ENCODE measurements around the gene FBLN5.

Gene FBLN5

DNA sequence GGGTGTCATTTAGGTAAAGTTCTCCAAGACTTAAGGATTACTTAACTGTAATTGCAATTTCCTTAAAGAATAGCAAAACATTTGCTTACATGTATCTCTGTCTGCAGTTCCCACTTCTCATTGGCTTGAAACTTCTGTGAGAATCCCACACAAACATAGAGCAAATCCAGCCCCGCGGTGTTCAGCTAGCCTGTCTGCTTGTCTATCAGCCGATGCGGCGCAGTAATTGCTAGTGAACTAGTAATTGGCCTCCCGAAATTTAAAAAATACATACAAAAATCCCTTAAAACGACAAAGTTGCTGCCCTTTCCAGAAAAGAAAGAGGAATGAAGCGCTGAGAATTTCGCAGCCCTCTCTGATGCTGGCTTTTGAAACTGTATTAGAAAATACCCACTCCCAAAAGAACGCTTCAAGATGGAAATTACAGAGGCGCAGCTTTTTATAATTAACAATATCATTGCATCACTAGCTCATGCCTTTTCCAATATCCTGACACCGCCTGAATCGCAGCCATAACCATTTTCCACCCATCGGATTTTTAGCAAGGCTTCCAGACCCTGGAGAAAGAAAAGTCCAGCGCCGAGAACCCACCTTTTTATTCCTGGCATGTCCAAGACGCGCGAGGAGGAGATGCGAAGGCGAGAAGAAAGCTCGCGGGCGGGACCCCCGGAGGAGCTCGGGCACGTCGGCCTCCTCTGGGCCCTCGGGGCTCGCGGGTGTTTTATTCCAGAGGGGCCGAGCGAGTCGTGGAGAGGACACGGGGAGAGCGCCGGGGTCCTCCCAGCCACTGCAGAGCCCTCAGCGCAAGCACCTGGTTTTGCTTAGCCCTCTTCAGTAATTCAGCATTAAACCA lies 646 bp downstream of the FBLN5 start:
- TF ChIP-seq, protein P1, sequence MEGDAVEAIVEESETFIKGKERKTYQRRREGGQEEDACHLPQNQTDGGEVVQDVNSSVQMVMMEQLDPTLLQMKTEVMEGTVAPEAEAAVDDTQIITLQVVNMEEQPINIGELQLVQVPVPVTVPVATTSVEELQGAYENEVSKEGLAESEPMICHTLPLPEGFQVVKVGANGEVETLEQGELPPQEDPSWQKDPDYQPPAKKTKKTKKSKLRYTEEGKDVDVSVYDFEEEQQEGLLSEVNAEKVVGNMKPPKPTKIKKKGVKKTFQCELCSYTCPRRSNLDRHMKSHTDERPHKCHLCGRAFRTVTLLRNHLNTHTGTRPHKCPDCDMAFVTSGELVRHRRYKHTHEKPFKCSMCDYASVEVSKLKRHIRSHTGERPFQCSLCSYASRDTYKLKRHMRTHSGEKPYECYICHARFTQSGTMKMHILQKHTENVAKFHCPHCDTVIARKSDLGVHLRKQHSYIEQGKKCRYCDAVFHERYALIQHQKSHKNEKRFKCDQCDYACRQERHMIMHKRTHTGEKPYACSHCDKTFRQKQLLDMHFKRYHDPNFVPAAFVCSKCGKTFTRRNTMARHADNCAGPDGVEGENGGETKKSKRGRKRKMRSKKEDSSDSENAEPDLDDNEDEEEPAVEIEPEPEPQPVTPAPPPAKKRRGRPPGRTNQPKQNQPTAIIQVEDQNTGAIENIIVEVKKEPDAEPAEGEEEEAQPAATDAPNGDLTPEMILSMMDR (IDR thresholded peaks at IDR 0.05; ENCODE audit: low read depth, low read length), result no peak
- peak overlapping the region; percentile 85 for H3K4me3 ChIP-seq (ENCODE audit: low read depth, low read length)

DNA sequence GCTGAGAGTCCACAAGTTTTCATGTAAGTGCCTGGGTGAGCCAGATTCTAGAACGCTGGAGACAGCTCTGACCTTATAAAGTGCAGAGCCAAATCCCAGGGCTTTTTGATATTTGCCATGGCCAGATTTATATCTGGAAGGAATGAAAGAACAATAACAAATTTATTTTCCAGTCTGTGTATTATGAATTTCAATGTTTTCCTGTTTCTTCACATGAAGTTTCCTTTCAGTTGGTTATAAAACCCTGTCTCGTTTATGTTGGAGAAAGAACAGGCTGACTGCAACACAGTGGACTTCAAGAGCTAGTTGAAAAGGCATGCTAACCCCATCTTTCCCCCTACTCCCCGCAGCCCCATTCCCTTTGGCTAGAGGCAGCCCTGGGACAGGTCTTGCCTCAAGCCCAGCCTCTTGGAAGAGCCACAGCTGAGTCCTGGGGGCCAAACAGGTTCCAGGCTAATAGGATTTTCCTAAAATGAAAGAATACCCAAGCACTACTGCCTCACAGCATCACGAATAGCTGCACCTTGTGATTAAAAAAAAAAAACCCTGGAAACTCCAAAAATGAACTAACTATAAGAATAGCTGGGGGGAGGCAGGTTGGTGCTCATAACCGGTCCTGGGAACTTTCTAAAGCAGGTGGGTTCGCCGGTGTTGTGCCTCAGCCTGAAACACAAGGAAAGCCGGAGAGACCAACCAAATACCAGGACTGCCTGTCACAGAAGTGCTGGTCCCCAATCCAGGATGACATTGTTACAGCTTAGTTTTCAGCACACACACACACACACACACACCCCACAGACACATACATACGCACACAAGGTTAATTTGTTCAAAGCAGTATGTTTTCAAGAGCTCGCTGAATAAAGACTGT lies 1.5 kb downstream of the FBLN5 start:
- TF ChIP-seq, protein P1 (IDR thresholded peaks at IDR 0.05; ENCODE audit: low read depth, low read length), result no peak
- H3K4me3 ChIP-seq (ENCODE audit: low read depth, low read length), result peak overlapping the region; percentile 85

DNA sequence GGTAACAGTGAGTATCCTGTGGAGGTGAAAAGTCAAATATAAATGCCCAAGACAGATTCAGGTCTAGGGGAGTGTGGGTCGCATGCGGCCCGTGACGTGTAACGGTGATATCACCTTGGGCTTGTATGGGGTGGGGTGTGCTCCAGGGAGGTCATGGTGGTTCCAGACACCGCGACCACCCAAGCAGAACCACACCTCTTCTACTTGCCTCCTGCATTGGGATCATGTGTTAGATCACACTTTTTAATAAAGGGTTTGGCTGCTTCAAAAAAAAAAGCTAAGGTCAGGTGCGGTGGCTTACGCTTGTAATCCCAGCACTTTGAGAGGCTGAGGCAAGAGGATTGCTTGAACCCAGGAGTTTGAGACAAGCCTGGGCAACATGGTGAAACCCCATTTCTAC lies 4.5 kb downstream of the FBLN5 start:
- H3K4me3 ChIP-seq (ENCODE audit: low read depth, low read length), result no peak overlapping the region
- TF ChIP-seq, protein P1 (IDR thresholded peaks at IDR 0.05; ENCODE audit: low read depth, low read length), result no peak

DNA sequence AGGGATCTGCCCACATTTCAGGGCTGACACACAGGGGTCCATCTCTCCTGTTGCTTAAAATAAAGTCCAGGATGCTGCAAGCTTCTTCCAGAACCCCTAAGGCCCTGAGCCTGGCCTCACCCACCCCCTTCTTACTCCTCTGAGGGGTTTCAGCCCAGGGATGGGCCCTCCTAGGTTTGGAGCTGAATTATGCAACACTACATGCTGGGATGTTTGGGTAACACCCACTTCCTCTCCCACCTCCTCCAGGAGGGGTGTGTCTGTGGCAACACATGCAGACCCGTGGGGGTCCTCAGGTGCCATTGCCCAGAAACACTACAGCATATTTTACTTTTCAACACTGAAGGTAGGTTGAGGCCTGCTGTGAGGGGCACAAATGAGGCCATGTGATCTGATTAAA lies 5.4 kb downstream of the FBLN5 start:
- no peak overlapping the region for H3K4me3 ChIP-seq (ENCODE audit: low read depth, low read length)
- TF ChIP-seq, protein P1 (IDR thresholded peaks at IDR 0.05; ENCODE audit: low read depth, low read length), result no peak

DNA sequence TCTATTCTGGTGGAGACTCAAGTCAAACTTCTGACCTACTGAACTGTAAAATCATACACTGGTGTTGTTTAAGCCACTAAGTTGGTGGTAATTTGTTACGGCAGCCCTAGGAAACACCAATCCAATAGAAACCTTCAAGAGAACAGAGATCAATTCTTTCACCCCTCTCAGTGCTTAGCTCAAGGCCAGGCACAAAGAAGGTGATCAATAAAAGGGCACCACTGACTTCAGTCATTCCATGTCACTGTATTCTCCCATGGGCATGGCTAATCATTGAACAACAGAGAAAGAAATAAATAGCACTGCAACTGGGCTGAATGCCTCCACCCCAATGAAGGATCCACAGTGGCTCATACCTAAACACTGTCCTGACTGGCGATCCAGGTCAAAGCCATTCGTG lies 7.3 kb downstream of the FBLN5 start:
- no peak overlapping the region for H3K4me3 ChIP-seq (ENCODE audit: low read depth, low read length)
- TF ChIP-seq, protein P1 (IDR thresholded peaks at IDR 0.05; ENCODE audit: low read depth, low read length), result no peak

DNA sequence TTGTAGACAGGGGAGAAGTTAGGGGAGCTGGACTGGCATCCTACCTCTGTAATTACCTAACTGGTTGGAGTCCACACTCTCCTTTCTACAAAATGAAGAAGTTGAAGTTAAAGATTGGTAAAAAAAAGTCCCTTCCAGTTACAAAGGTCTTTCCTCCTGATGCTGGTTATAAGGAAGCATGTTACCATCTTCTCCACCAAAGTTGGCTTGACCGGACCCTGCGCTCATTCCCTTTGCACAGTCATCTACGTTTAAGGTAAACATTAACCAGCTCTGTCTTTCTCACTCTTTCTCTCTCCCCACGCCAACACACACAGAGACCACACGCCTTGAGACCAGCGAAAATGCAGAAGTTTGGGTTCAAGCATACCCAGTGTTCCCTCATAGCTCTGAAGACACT lies 11.9 kb downstream of the FBLN5 start:
- no peak overlapping the region for H3K4me3 ChIP-seq (ENCODE audit: low read depth, low read length)
- TF ChIP-seq, protein P1 (IDR thresholded peaks at IDR 0.05; ENCODE audit: low read depth, low read length), result no peak
